GM18526 (cell line): ENCODE results near the gene P2RX6.

Source experiments
- POLR2A ChIP-seq: IDR thresholded peaks from 3 replicates; pipeline ENCODE4 v1.6.1; 2011; ENCODE audit not compliant: insufficient read length; ENCODE audit errors: extremely low read depth

P2RX6 gene

DNA sequence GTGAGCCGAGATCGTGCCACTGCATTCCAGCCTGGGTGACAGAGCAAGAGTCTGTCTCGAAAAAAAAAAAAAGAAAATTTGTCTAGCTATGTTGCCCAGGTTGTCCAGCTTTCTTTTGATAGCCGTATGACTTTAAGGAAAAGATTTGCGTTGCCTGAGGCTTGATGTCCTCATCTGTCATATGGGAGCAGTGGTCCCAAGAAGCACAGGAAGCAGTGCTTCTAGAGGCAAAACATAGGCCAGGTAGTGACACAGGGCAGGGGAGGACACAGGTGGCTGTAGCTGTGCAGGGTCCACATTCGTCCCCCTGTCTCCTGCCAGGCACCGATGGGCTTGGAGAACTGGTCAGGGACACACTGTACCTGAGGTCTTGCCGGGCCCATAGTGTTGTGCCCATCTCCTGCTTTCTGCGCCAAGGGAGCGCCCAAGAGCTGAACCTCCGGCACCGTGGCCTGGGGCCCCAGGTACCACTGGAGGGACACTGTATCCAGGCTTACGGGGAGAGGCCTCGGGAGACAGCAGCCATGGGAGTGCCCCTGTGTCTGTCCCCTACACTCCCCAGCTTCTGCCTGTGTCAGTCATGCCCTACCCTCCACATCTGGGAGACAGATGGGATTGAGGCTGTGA lies 32.2 kb downstream of the P2RX6 start:
- TF ChIP-seq POLR2A, result no peak

DNA sequence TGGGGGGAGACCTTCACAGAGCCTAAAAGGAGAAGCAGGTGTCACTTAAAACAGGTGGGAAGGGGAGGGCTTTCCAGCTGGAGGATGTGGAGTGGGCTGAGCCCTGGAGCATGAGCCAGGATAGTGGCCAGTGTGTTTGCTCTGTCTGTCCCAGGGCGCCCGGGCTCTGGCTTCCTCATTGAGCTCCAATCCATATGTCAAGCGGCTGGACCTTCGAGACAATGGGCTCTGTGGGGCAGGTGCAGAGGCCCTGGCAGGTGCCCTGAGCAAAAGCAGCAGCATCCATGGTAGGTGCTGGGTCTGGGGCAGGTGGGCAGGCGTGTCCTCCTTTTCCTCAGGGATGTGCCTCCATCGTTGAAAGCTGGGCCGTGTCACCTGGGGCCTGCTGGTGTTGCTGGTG lies 32.8 kb downstream of the P2RX6 start:
- TF ChIP-seq POLR2A, result no peak

GRCh38 chr22:21051145-21051830 lies 36.3 kb downstream of the P2RX6 start:
- TF ChIP-seq POLR2A, result no peak

DNA sequence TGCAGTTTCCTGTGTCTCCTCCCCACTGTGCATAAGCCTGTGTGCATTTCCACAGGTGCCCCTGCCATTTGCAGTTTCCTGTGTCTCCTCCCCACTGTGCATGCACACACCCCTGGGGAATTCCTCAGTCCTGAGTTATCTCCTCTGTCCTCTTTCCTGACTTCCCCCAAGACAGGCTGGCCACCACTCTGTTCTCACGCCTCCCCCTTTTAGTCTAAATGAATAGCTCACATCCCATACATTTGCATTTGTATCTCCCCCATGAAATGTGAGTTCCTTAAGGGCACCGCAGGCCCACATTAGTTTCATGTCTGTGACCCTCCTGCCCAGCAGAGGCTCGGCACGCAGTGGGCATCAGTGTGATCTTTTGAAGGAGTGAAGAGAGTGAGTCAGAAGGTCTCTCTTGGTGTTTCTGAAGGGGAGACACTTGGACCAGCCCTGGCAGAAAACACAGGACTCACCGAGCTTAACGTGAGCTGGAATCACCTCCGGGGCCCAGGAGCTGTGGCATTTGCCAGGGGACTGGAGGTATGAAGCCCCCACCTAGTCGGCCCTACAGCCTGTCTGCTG lies 37.0 kb downstream of the P2RX6 start:
- TF ChIP-seq POLR2A, result no peak

DNA sequence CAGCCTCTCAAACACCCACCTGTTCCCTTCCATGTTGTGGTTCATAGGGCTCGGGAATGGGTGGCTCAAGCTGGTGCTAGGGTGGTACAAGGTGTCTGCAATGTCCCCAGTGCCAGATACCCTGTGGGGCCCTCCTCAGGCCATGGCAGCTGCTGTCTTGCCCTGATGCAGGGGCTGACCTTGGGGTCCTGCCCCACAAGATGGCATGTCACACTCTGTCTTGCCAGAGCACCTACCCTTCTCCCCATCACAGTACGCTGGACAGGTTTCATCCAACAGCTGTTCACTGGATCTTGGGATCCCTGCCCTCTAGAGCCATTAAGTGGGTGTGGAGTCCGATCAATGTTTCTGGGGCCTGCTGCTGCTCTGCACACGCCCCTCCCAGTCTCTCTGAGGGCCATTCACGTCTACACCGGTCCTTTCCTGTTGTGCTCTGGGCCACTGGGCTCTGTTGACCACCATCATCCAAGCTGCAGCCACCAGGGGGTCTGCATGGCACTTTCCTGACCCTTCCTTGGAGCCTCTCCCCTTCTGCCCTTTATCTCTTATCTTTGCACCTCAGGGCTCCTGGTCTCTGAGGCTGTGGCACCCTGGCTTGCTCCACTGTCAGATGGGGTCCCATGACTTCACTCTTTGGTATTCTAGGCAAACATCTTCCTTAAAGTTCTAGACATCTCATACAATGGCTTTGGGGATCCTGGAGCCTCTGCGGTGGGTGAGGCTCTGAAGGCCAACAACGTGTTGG lies 37.9 kb downstream of the P2RX6 start:
- TF ChIP-seq POLR2A, result no peak

- TF ChIP-seq POLR2A, result no peak
These were observed 39.2 kb downstream of the P2RX6 start for GRCh38 chr22:21054046-21054713.

- no peak for TF ChIP-seq POLR2A
These were observed 40.0 kb downstream of the P2RX6 start for GRCh38 chr22:21054714-21055563.

DNA sequence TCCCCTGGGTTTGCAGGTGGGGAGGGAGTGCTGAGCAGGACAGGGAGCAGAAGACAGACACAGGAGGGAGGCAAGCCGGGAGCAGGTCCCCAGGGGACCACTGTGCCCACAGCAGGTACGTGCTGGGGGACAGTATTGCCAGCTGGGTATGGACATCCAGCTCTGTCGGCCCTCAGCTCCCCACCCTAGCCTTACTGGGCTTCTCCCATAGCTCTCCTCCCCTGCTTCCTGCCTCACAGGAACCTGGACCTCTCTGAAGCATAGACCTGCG lies 40.5 kb downstream of the P2RX6 start:
- TF ChIP-seq POLR2A, result no peak

DNA sequence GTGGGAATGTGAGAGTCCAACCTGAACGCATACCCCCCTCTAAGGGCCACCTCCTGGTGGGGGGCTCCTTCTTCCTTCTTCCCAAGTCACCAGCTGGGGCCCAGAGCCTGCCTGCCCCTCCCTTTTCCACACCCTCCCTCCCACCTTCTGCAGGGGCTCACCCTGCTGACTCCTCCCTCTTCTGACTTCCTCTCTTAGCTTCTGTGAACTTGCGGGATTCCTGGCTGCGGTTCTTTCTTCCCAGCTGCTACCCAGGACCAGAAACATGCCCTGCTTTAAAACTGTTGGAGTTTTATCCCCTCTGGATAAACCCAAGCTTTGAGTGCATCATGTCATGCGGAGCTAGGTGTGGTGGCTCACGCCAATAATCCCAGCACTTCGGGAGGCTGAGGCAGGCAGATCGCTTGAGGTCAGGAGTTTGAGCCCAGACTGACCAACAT lies 40.9 kb downstream of the P2RX6 start:
- TF ChIP-seq POLR2A, result no peak

DNA sequence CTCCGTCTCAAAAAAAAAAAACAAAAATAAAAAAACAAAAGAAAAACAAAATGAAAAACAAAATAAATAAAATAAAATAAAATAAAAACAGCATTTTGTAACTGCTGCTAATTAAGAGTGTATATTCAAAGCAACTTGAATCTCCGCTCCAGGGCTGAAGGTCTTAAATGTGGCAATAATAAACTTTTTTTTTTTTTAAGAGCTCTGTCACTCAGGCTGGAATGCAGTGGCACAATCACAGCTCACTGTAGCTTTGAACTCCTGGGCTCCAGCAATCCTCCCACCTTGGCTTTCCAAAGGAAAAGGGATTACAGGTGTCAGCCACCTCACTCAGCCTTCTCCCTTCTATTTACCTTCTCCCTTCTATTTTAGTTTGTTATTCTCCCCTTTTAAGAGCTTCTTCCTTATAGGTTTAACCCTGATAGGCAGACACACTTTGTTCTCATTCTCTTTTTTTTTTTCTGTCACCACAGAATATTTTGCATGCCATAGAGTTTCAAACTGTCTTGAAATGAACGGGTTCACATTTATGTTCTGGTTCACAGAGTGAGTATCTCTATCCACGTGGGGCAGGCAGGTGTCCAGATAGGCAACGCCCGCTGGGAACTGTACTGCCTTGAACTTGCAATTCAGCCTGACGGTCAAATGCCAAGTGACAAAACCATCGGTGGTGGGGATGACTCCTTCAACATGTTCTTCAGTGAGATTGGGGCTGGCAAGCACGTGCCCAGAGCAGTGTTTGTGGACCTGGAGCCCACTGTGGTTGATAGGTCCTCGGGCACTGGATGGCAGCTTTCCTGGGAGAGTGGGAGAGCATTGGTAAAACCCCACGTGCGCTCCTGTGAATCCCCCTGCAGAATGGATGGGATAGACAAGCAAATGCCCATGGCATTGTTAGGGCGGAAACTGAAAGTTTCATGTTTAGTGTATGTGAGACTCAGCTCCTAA lies 50.2 kb downstream of the P2RX6 start:
- TF ChIP-seq POLR2A, result no peak

DNA sequence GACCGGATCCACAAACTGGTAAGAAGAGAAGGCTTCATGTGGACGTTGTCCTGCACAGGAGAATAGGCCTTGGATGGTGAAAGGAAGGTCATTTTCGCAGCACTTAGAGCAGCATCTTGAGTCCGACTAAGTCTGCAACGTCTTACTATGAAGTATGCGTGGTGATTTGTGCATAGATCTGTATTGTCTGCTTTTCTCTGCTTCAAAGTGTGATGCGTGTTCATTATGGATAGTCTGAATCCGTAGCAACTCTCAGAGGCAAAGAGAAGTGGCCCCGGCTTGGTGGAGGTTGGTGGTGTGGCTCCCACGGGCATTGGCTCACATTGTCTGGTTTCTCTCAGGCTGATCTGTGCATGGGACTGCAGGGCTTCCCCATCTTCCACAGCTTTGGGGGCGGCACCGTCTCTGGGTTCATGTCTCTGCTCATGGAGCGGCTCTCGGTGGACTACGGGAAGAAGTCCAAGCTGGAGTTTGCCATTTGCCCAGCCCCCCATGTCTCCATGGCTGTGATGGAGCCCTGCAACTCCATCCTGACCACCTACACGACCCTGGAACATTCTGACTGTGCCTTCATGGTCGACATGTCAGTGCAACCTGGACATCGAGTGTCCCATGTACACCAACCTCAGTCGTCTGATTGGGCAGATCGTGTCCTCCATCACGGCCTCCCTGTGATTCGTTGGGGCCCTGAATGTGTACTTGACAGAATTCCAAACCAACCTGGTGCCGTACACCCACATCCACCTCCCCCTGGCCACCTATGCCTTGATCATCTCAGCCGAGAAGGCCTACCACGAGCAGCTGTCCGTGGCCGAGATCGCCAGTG lies 52.3 kb downstream of the P2RX6 start:
- no peak for TF ChIP-seq POLR2A

- no peak for TF ChIP-seq POLR2A
These were observed 53.1 kb downstream of the P2RX6 start for GRCh38 chr22:21067901-21068680.

DNA sequence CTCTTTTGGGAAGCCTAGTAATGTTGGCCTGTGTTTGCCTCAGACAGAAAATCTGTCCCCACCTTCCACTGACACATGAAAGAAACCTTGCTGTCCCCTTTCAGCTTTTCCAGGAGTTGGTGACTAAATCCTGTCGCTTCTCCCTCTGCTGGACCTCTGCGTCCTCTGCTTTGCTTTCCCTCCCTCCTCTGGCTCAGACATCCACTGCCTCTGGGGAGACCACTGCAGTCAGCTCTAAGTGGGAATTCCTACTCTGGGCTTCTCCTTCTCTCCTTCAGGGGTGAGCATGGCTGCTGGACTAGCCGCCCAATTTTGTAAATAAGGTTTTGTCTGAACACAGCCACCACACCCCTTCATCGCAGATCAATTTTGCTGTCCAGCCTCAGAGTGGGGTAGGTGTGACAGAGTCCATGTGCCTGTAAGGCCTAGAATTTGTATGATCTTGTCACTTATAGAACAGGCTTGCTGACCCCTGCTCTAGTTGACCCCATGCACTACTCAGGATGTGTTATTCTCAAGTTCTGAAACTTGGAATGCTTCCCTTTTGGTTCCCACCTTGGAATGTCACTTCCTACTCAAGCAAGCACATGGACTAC lies 53.8 kb downstream of the P2RX6 start:
- TF ChIP-seq POLR2A, result no peak
